Neural cell (in vitro differentiated cells): Measurements from ENCODE around the gene CUBN. TPM values are rescaled to one million over a fixed set of nuclear protein-coding genes. Genes with fewer than 3 reads are reported as not detected.

Source experiments
- H2AFZ ChIP-seq: fragments of 200-600, 300-800 bp; sonication (generic), shearing (Covaris generic); 2 replicates; pipeline ENCODE4 v1.6.0; 2014; ENCODE audit warnings: low read depth, mild to moderate bottlenecking, antibody characterized with exemption, low read length, moderate library complexity
- H3F3A ChIP-seq: fragments of 200-600 bp; shearing (Covaris generic); 2 replicates; pipeline ENCODE4 v1.6.1; 2016; ENCODE audit warnings: mild to moderate bottlenecking, moderate library complexity, mixed read lengths, antibody characterized with exemption, low read length; ENCODE audit not compliant: insufficient read depth, poor library complexity, severe bottlenecking
- H3K27ac ChIP-seq: fragments of 200-600, 300-800 bp; sonication (generic), shearing (Covaris generic); 2 replicates; pipeline ENCODE4 v1.5.1; 2014; ENCODE audit warnings: mild to moderate bottlenecking, low read length, moderate library complexity
- H3K27me3 ChIP-seq: fragments of 300-800, 200-600 bp; sonication (generic), shearing (Covaris generic); 2 replicates; pipeline ENCODE4 v1.6.0; 2014; ENCODE audit warnings: mild to moderate bottlenecking, low read depth, low read length, moderate library complexity; ENCODE audit not compliant: insufficient read depth
- H3K36me3 ChIP-seq: fragments of 300-800, 200-600 bp; sonication (generic), shearing (Covaris generic); 2 replicates; pipeline ENCODE4 v1.5.1; 2014; ENCODE audit warnings: mild to moderate bottlenecking, antibody characterized with exemption, low read length, moderate library complexity; ENCODE audit not compliant: insufficient read depth
- H3K4me2 ChIP-seq: fragments of 300-800, 200-600 bp; sonication (generic), shearing (Covaris generic); 2 replicates; pipeline ENCODE4 v1.6.0; 2014; ENCODE audit warnings: mild to moderate bottlenecking, low read length
- H3K4me3 ChIP-seq: fragments of 300-800, 200-600 bp; sonication (generic), shearing (Covaris generic); 2 replicates; pipeline ENCODE4 v1.5.1; 2014; ENCODE audit warnings: mild to moderate bottlenecking, low read length, moderate library complexity
- H3K79me2 ChIP-seq: fragments of 200-600 bp; shearing (Covaris generic); replicated peaks from 2 replicates; pipeline ENCODE4 v1.6.0; 2014; ENCODE audit warnings: mild to moderate bottlenecking, low read length, moderate library complexity; ENCODE audit not compliant: insufficient read depth
- H3K9ac ChIP-seq: fragments of 300-800, 200-600 bp; sonication (generic), shearing (Covaris generic); 2 replicates; pipeline ENCODE4 v1.6.1; 2016; ENCODE audit warnings: mild to moderate bottlenecking, low read length, mixed read lengths
- H3K9me2 ChIP-seq: fragments of 200-600 bp; shearing (Covaris generic); 2 replicates; pipeline ENCODE4 v1.6.1; 2016; ENCODE audit warnings: mild to moderate bottlenecking, low read length, mixed read lengths; ENCODE audit not compliant: insufficient read depth
- H3K9me3 ChIP-seq: fragments of 200-600, 300-800 bp; sonication (generic), shearing (Covaris generic); 2 replicates; pipeline ENCODE4 v1.6.1; 2016; ENCODE audit warnings: mild to moderate bottlenecking, mixed run types, low read length, moderate library complexity, mixed read lengths
- H4K20me1 ChIP-seq: fragments of 200-600 bp; shearing (Covaris generic); 2 replicates; pipeline ENCODE4 v1.6.1; 2016; ENCODE audit warnings: mild to moderate bottlenecking, mixed run types; ENCODE audit not compliant: insufficient read depth
- EP300 ChIP-seq: fragments of 450-650 bp; conservative IDR thresholded peaks from 2 replicates; pipeline ENCODE4 v1.6.1; 2014; ENCODE audit warnings: antibody characterized with exemption, mild to moderate bottlenecking, moderate library complexity; ENCODE audit not compliant: poor library complexity, severe bottlenecking
- EZH2 ChIP-seq: fragments of 200-600, 300-800 bp; shearing (Covaris generic), sonication (generic); IDR thresholded peaks from 2 replicates; pipeline ENCODE4 v1.6.1; 2014; ENCODE audit warnings: antibody characterized with exemption, low read length, borderline replicate concordance, mild to moderate bottlenecking; ENCODE audit not compliant: insufficient read depth, poor library complexity, severe bottlenecking
- MXI1 ChIP-seq: fragments of 450-650 bp; conservative IDR thresholded peaks from 2 replicates; pipeline ENCODE4 v1.6.1; 2014; ENCODE audit warnings: antibody characterized with exemption, mild to moderate bottlenecking; ENCODE audit not compliant: poor library complexity, severe bottlenecking
- POLR2AphosphoS5 ChIP-seq: IDR thresholded peaks from 2 replicates; pipeline ENCODE4 v1.6.1; 2012
- RAD21 ChIP-seq: fragments of 450-650 bp; conservative IDR thresholded peaks from 2 replicates; pipeline ENCODE4 v1.6.1; 2014; ENCODE audit warnings: antibody characterized with exemption, mild to moderate bottlenecking, moderate library complexity
- SMC3 ChIP-seq: fragments of 450-650 bp; conservative IDR thresholded peaks from 2 replicates; pipeline ENCODE4 v1.6.1; 2014; ENCODE audit warnings: antibody characterized with exemption, mild to moderate bottlenecking, moderate library complexity; ENCODE audit not compliant: poor library complexity
- TAF1 ChIP-seq: IDR thresholded peaks from 2 replicates; pipeline ENCODE4 v1.6.1; 2012; ENCODE audit warnings: low read depth
- polyA minus RNA-seq: library from RNA; depleted of rRNA, polyadenylated mRNA; stranded (reverse); fragments of >200 nt; gene quantifications from 2 replicates; pipeline ENCODE4 v1.2.3, GENCODE V29; 2014
- polyA plus RNA-seq: library from polyadenylated mRNA; depleted of rRNA; stranded (reverse); fragments of >200 nt; gene quantifications from 2 replicates; pipeline ENCODE4 v1.2.3, GENCODE V29; 2014
- TF ChIP-seq, protein P1 (sequence below): IDR thresholded peaks from 2 replicates; pipeline ENCODE4 v1.6.1; 2012; ENCODE audit warnings: borderline replicate concordance
- TF ChIP-seq, protein P2 (sequence below): fragments of 450-650 bp; IDR thresholded peaks from 2 replicates; pipeline ENCODE4 v1.5.1; 2014; ENCODE audit warnings: antibody characterized with exemption, mild to moderate bottlenecking, moderate library complexity; ENCODE audit not compliant: poor library complexity, severe bottlenecking

Gene CUBN
- 7.1 and 8.7 TPM in 2 replicates for polyA plus RNA-seq
- polyA minus RNA-seq: 9.7 and 10.5 TPM in 2 replicates

DNA sequence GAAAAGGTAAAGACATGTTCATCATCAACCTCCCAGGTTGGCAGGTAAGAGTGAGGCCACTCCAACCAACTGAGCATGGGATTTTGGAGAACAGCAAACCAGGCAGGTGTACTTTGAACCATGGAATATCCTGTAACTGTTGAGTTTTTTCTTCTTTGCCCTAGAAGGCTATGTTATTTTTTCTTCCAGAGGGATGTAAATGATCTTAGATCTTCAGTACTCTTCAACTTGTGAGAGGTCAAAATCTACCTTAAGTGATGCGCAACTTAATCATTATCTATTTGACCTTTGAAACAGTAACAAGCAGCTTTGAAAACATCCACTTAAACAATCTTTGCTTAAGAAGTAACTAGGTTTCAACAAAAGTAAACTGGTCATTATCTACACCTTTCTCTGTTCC is at the start of gene CUBN:
Gene CUBN (minus strand): TSS at position 71 of the 400 bp plus-strand sequence. CDS start 46 bp downstream, at position 25.
- Histone ChIP-seq H4K20me1 (no peaks in the 10 kb centered on the region), H3K9ac (no peak within 1 kb of the TSS), H3F3A (no peaks in the 10 kb centered on the region), H3K27me3 (no peaks in the 10 kb centered on the region), H3K36me3 (no peaks in the 10 kb centered on the region), H3K4me3 (no peak within 1 kb of the TSS), H3K27ac (no peak within 1 kb of the TSS), H3K9me3 (no peaks in the 10 kb centered on the region), H3K4me2 (no peak within 1 kb of the TSS), H3K9me2 (no peaks in the 10 kb centered on the region), H3K79me2 (no peaks in the 10 kb centered on the region), H2AFZ (no peak within 1 kb of the TSS)
- TF ChIP-seq MXI1 (no peak), TAF1 (no peak), RAD21 (no peak)
- TF ChIP-seq, protein P1, sequence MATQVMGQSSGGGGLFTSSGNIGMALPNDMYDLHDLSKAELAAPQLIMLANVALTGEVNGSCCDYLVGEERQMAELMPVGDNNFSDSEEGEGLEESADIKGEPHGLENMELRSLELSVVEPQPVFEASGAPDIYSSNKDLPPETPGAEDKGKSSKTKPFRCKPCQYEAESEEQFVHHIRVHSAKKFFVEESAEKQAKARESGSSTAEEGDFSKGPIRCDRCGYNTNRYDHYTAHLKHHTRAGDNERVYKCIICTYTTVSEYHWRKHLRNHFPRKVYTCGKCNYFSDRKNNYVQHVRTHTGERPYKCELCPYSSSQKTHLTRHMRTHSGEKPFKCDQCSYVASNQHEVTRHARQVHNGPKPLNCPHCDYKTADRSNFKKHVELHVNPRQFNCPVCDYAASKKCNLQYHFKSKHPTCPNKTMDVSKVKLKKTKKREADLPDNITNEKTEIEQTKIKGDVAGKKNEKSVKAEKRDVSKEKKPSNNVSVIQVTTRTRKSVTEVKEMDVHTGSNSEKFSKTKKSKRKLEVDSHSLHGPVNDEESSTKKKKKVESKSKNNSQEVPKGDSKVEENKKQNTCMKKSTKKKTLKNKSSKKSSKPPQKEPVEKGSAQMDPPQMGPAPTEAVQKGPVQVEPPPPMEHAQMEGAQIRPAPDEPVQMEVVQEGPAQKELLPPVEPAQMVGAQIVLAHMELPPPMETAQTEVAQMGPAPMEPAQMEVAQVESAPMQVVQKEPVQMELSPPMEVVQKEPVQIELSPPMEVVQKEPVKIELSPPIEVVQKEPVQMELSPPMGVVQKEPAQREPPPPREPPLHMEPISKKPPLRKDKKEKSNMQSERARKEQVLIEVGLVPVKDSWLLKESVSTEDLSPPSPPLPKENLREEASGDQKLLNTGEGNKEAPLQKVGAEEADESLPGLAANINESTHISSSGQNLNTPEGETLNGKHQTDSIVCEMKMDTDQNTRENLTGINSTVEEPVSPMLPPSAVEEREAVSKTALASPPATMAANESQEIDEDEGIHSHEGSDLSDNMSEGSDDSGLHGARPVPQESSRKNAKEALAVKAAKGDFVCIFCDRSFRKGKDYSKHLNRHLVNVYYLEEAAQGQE: no peak
- TF ChIP-seq, protein P2, sequence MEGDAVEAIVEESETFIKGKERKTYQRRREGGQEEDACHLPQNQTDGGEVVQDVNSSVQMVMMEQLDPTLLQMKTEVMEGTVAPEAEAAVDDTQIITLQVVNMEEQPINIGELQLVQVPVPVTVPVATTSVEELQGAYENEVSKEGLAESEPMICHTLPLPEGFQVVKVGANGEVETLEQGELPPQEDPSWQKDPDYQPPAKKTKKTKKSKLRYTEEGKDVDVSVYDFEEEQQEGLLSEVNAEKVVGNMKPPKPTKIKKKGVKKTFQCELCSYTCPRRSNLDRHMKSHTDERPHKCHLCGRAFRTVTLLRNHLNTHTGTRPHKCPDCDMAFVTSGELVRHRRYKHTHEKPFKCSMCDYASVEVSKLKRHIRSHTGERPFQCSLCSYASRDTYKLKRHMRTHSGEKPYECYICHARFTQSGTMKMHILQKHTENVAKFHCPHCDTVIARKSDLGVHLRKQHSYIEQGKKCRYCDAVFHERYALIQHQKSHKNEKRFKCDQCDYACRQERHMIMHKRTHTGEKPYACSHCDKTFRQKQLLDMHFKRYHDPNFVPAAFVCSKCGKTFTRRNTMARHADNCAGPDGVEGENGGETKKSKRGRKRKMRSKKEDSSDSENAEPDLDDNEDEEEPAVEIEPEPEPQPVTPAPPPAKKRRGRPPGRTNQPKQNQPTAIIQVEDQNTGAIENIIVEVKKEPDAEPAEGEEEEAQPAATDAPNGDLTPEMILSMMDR: no peak

DNA sequence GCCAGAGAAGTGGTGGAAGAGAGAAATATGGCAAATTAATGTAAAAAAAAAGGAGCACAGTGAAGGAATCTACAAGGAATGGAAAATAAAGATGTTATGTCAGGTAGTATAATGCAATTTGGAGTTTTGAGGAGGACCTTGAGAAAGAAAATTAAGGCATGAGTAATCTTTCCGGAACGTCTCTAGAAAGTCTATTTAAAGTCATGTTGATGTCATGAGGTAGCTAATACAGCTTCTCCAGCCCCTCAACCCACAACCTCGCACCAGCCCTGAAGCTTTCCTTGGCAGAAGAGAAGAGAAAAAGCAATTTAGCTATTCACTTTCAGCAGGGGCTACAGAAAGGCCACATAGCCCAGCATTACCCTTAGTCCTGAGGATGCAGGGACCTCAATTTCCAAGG is 49.4 kb upstream of the CUBN start:
- no peak overlapping the region for H2AFZ ChIP-seq
- peaks cover 6% of the 10 kb centered on the region for H3K79me2 ChIP-seq
- H3K9me2 ChIP-seq: no peaks in the 10 kb centered on the region
- H3K9ac ChIP-seq: no peak overlapping the region
- no peaks in the 10 kb centered on the region for H4K20me1 ChIP-seq
- no peak overlapping the region for H3K4me2 ChIP-seq
- H3K27ac ChIP-seq: no peak overlapping the region
- TF ChIP-seq EP300 (no peak), EZH2 (no peak), TAF1 (no peak), POLR2AphosphoS5 (no peak), RAD21 (no peak), SMC3 (no peak), MXI1 (no peak)
- TF ChIP-seq, protein P2: no peak
- H3K9me3 ChIP-seq: no peaks in the 10 kb centered on the region
- H3K27me3 ChIP-seq: no peaks in the 10 kb centered on the region
- no peak overlapping the region for H3K4me3 ChIP-seq
- no peaks in the 10 kb centered on the region for H3F3A ChIP-seq
- no peaks in the 10 kb centered on the region for H3K36me3 ChIP-seq
